Activated CD4-positive, alpha-beta memory T cell treated with anti-CD3 and anti-CD28 coated beads for 36 hours (primary cell): ENCODE results near the gene KMT5B. TPM values are rescaled to one million over a fixed set of nuclear protein-coding genes. Genes with fewer than 3 reads are reported as not detected.

Experiments
- total RNA-seq, 2 experiments: library from RNA; stranded (reverse); gene quantifications; one replicate each; pipeline ENCODE4 v1.2.3, GENCODE V29; 2021

KMT5B gene
- total RNA-seq, 2 experiments from 2014 or later, result 18.5 to 21.2 TPM

Other genes with a start within 250 kb of the KMT5B start
- gene UNC93B1, start 209.2 kb downstream of the KMT5B start, total RNA-seq, result 10 to 100 TPM; 20.0 to 21.5 TPM
- not detected for gene ALDH3B1, start 203.0 kb downstream of the KMT5B start, total RNA-seq
- 100 to 1,000 TPM; 134 to 140 TPM for gene NDUFS8, start 182.6 kb downstream of the KMT5B start, total RNA-seq
- 100 to 1,000 TPM; 167 to 175 TPM for gene TCIRG1, start 174.3 kb downstream of the KMT5B start, total RNA-seq
- gene CHKA, start 91.9 kb downstream of the KMT5B start, total RNA-seq, result 1 to 10 TPM; 6.1 to 6.6 TPM
- 10 to 100 TPM; 28.0 to 28.9 TPM for gene C11orf24, start 58.7 kb upstream of the KMT5B start, total RNA-seq
- gene LRP5, start 99.3 kb upstream of the KMT5B start, total RNA-seq, result 1 to 10 TPM; 6.1 to 7.6 TPM
- gene PPP6R3, start 247.5 kb upstream of the KMT5B start, total RNA-seq, result 100 to 1,000 TPM; 108 to 110 TPM